Caco-2 (cell line): ENCODE measurements around the gene PLCXD3. TPM values are rescaled to one million over a fixed set of nuclear protein-coding genes. Genes with fewer than 3 reads are reported as not detected.
A peak's percentile ranks its signal among the peaks of the same experiment; 100 is the strongest.

Experiments used
- BruUV-seq: library from RNA; stranded (reverse); fragments of 400-500 nt; replicated peaks from 2 replicates; lab custom pipeline; 2021; lab: Mats Ljungman, UMichigan
- CTCF ChIA-PET: fragments of 300-600 bp; sonication (Branson Sonifier 250); formaldehyde crosslinking; loops from one replicate; lab custom pipeline; 2022; ENCODE audit warnings: antibody characterized with exemption; lab: Charles Lee
- POLR2A ChIA-PET: fragments of 300-600 bp; sonication (Branson Sonifier 250); formaldehyde crosslinking; loops from one replicate; lab custom pipeline; 2022; ENCODE audit warnings: antibody characterized with exemption; lab: Charles Lee
- DNase-seq, 2 experiments: peaks; one replicate each; pipeline versions ENCODE4 v3.0.0 to v3.0.0-alpha.2; 2020 to 2022
- H3K27me3 ChIP-seq: replicated peaks from 2 replicates; pipeline ENCODE4 v1.6.0; 2011; ENCODE audit warnings: low read length; ENCODE audit not compliant: control insufficient read depth, insufficient read depth
- H3K36me3 ChIP-seq: 2 replicates; pipeline ENCODE4 v1.5.1; 2011; ENCODE audit warnings: low read length; ENCODE audit not compliant: control insufficient read depth, insufficient read depth
- H3K4me1 ChIP-seq: fragments of 250-450 bp; sonication (Bioruptor Pico); 2 replicates; pipeline ENCODE4 v1.5.1; 2020; ENCODE audit warnings: mild to moderate bottlenecking
- H3K4me3 ChIP-seq: 2 replicates; pipeline ENCODE4 v1.5.1; 2011; ENCODE audit warnings: low read depth, mild to moderate bottlenecking, control low read depth, low read length
- H3K9me3 ChIP-seq: fragments of 250-450 bp; sonication (Bioruptor Pico); 2 replicates; pipeline ENCODE4 v1.5.1; 2020; ENCODE audit warnings: mild to moderate bottlenecking, moderate library complexity
- H3K27ac Mint-ChIP-seq: one replicate; pipeline ENCODE4 v1.8.0; 2022; ENCODE audit warnings: mixed read lengths; ENCODE audit not compliant: unreplicated experiment
- H3K27me3 Mint-ChIP-seq: one replicate; pipeline ENCODE4 v1.8.0; 2022; ENCODE audit warnings: mixed read lengths; ENCODE audit not compliant: insufficient read depth, unreplicated experiment
- H3K36me3 Mint-ChIP-seq: one replicate; pipeline ENCODE4 v1.8.0; 2022; ENCODE audit warnings: mild to moderate bottlenecking, mixed read lengths; ENCODE audit not compliant: insufficient read depth, unreplicated experiment
- H3K4me1 Mint-ChIP-seq: one replicate; pipeline ENCODE4 v1.8.0; 2022; ENCODE audit warnings: low read depth, mixed read lengths; ENCODE audit not compliant: unreplicated experiment
- H3K4me3 Mint-ChIP-seq: one replicate; pipeline ENCODE4 v1.8.0; 2022; ENCODE audit warnings: mild to moderate bottlenecking, moderate library complexity, mixed read lengths; ENCODE audit not compliant: unreplicated experiment
- H3K9me3 Mint-ChIP-seq: one replicate; pipeline ENCODE4 v1.8.0; 2022; ENCODE audit warnings: mixed read lengths; ENCODE audit not compliant: unreplicated experiment
- CTCF ChIP-seq, 2 experiments: fragments of 200-600 bp in 1 of 2; IDR thresholded peaks; 1 replicate in 1 of 2; 2 replicates in 1 of 2; pipeline versions ENCODE4 v1.5.1 to v1.8.0; 2011 to 2022; ENCODE audit warnings: antibody characterized with exemption in 1 of 2, control low read depth in 1 of 2, inconsistent platforms in 1 of 2, low read depth in 1 of 2, low read length in 1 of 2, mild to moderate bottlenecking in 1 of 2, moderate library complexity in 1 of 2; ENCODE audit not compliant: insufficient read depth in 1 of 2, severe bottlenecking in 1 of 2, unreplicated experiment in 1 of 2
- intact Hi-C: fragments of 100-400 bp; cut with micrococcal nuclease; formaldehyde crosslinking; loops from one replicate; pipeline ENCODE4 v1.10.0; 2022; ENCODE audit not compliant: unreplicated experiment
- total RNA-seq: library from RNA; stranded (reverse); gene quantifications from 2 replicates; pipeline ENCODE4 v1.2.3, GENCODE V29; 2022

Gene PLCXD3
- total RNA-seq, 1 experiment from 2014 or later, result 0.20 TPM

DNA sequence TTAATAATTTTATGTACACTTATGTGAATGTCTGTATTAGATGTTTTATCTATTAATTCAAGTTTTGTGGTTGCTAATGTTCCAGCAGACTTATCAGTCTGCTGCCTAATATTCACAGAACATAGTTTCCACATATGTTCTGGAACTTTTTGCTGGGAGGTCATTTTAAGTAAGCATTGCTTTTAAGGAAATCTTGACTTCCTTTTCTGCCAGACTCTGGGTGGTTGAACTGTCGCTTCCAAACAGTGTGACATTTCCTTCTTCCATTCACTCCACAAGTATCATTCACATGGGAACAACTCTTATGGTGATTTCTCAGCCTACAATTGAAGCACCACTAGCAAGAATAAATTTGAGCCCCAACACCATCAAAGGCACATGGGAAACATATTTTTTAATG lies 82.9 kb downstream of the PLCXD3 start:
- H3K36me3 ChIP-seq, result no peaks in the 10 kb centered on the region
- H3K4me3 ChIP-seq, result no peak overlapping the region
- Mint-ChIP-seq H3K27me3 (no peaks in the 10 kb centered on the region), H3K4me3 (no peak overlapping the region), H3K9me3 (no peaks in the 10 kb centered on the region), H3K4me1 (no peaks in the 10 kb centered on the region), H3K36me3 (no peaks in the 10 kb centered on the region), H3K27ac (peak overlapping the region; percentile 57)
- ChIA-PET POLR2A (no interaction called here), CTCF (no interaction called here)
- intact Hi-C loops, result no loop called here
- DNase-seq, result no peak
- no peaks in the 10 kb centered on the region for H3K27me3 ChIP-seq
- H3K9me3 ChIP-seq, result no peaks in the 10 kb centered on the region
- TF ChIP-seq CTCF (IDR thresholded peaks at IDR 0.05; ENCODE audit: insufficient read depth in 1 of 2, low read depth in 1 of 2, low read length in 1 of 2, severe bottlenecking in 1 of 2, unreplicated experiment in 1 of 2), result no peak
- no TSS peak for BruUV-seq
- H3K4me1 ChIP-seq, result no peaks in the 10 kb centered on the region

GRCh38 chr5:41425736-41426135 lies 84.7 kb downstream of the PLCXD3 start:
- H3K9me3 Mint-ChIP-seq, result no peaks in the 10 kb centered on the region
- H3K27ac Mint-ChIP-seq, result no peak overlapping the region
- no peak for TF ChIP-seq CTCF (IDR thresholded peaks at IDR 0.05; ENCODE audit: insufficient read depth in 1 of 2, low read depth in 1 of 2, low read length in 1 of 2, severe bottlenecking in 1 of 2, unreplicated experiment in 1 of 2)
- CTCF ChIA-PET, result no interaction called here
- no peaks in the 10 kb centered on the region; the same call in 1 of the 2 replicates for H3K4me1 ChIP-seq
- no peaks in the 10 kb centered on the region for H3K27me3 Mint-ChIP-seq
- H3K9me3 ChIP-seq, result no peaks in the 10 kb centered on the region
- H3K4me3 ChIP-seq, result no peak overlapping the region
- intact Hi-C loops, result no loop called here
- no peaks in the 10 kb centered on the region for H3K36me3 ChIP-seq
- POLR2A ChIA-PET, result no interaction called here
- no peak overlapping the region for H3K4me3 Mint-ChIP-seq
- H3K36me3 Mint-ChIP-seq, result no peaks in the 10 kb centered on the region
- H3K27me3 ChIP-seq, result no peaks in the 10 kb centered on the region
- no peaks in the 10 kb centered on the region for H3K4me1 Mint-ChIP-seq
- no peak for DNase-seq
- BruUV-seq, result no TSS peak

- H3K27ac Mint-ChIP-seq, result no peak overlapping the region
- TF ChIP-seq CTCF (IDR thresholded peaks at IDR 0.05; ENCODE audit: insufficient read depth in 1 of 2, low read depth in 1 of 2, low read length in 1 of 2, severe bottlenecking in 1 of 2, unreplicated experiment in 1 of 2), result no peak
- H3K4me3 Mint-ChIP-seq, result no peak overlapping the region
- H3K9me3 Mint-ChIP-seq, result no peaks in the 10 kb centered on the region
- H3K9me3 ChIP-seq, result no peaks in the 10 kb centered on the region
- ChIA-PET POLR2A (no interaction called here), CTCF (no interaction called here)
- intact Hi-C loops, result no loop called here
- no peaks in the 10 kb centered on the region for H3K27me3 ChIP-seq
- no peak overlapping the region for H3K4me3 ChIP-seq
- H3K4me1 Mint-ChIP-seq, result peaks cover 7% of the 10 kb centered on the region
- no TSS peak for BruUV-seq
- peaks cover 3% of the 10 kb centered on the region; the same call in 1 of the 2 replicates for H3K4me1 ChIP-seq
- H3K36me3 Mint-ChIP-seq, result no peaks in the 10 kb centered on the region
- DNase-seq, result no peak
- H3K36me3 ChIP-seq, result no peaks in the 10 kb centered on the region; the same call in 1 of the 2 replicates
- no peaks in the 10 kb centered on the region for H3K27me3 Mint-ChIP-seq
Measured at GRCh38 chr5:41420492-41421067, 89.8 kb downstream of the PLCXD3 start.
